H54 (cell line): ENCODE data around the gene DCDC2C.
"Not testable (repeated sequence)": the region's sequence is repeated elsewhere in the genome, so short reads cannot be mapped to it uniquely, and the experiment has no call there.

Experiments
- DNase-seq: peaks from one replicate; pipeline ENCODE4 v3.0.0; 2011; ENCODE audit warnings: low spot score, mixed read lengths; ENCODE audit not compliant: insufficient read length
- FAIRE-seq: peaks from 3 replicates; lab custom pipeline; 2011; peaks lifted over from hg19 to GRCh38; lab: Jason Lieb, UNC
- POLR2A ChIP-seq: IDR thresholded peaks from 2 replicates; pipeline ENCODE4 v1.6.1; 2011; ENCODE audit warnings: low read depth, mild to moderate bottlenecking, low read length

Gene DCDC2C, protein sequence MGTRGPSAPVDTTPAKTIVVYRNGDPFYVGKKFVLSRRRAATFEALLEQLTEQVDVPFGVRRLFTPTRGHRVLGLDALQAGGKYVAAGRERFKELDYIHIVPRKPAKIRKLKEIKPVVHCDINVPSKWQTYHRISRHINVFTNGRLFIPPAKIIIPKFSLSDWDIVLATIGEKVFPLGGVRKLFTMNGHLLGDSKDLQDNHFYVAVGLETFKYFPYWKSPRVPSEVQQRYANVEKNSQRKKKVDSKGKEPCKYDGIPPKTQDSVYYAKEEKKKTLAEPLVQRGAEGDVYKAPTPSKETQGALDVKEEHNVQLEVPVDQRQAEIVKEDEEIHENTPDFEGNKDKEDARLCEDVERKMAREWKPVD

DNA sequence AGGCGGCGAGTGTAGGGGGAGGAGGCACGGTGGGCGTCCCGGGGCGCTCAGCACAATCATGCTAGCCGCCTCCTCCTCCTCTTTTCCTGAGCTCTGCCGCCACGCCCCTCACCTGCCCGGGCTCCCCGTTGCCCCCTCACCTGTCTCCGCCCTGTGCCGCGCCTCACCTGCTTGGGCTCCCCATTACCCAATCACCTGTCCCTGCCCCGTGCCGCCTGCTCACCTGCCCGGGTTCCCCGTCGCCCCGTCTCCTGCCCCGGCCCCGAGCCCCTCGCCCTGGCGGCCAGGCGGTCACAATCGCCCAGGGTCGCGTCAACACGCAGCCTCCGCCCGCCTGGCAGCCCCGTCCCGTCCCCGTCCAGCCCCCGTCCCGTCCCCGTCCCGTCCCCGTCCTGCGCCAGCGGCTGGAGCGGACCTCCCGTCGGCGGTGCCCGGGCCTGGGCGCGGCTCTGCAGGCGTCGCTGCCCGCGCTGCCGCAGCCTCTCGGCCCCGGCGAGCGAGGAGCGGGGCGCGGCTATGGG is at the start of gene DCDC2C:
TSS of gene DCDC2C (plus strand) at position 340 of the 521 bp plus-strand sequence. CDS start at position 517, 177 bp downstream.
- no peak for TF ChIP-seq POLR2A
- DNase-seq: no peak
- no peak for FAIRE-seq

GRCh38 chr2:3654011-3654410 is 49.4 kb upstream of the DCDC2C start:
- no peak for TF ChIP-seq POLR2A
- DNase-seq (no peak), FAIRE-seq (no peak)

DNA sequence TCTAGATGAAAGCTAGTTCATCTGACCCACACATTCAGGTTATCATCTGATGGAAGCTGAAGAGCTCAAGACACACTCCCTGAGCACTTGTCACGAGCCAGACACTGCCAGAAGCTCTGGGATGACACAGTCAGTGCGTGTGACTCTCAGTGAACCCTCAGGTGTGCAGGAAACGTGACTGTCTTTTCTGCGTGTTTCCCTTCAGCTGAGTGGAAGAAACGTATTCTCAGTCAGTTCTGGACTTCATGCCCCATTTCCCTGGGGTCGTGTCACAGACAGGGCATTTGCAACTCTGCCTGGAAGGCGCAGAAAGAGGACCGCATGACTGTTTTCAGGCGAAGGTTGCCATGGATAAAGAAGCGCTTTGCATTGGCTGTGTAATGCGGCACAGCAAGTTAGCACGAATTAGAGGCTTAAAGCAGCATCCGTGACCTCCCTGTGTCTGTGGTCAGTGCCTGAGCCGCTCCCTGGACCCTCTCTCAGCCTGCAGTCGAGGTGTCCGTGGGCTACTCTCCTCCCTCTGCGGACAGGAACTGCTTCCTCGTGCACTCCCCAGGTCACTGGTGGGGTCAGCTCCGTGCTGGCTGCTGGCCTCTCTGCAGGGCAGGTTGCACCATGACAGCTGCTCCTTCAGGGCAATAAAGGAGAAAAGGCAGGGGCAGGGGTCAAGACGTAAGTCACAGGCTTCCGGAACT is 48.7 kb upstream of the DCDC2C start:
- no peak for FAIRE-seq
- TF ChIP-seq POLR2A: no peak
- DNase-seq: no peak

GRCh38 chr2:3655871-3656761 is 47.3 kb upstream of the DCDC2C start:
- TF ChIP-seq POLR2A: no peak
- DNase-seq (no peak), FAIRE-seq (no peak)

GRCh38 chr2:3656762-3657721 is 46.3 kb upstream of the DCDC2C start:
- DNase-seq (no peak), FAIRE-seq (no peak)
- no peak for TF ChIP-seq POLR2A

- FAIRE-seq (no peak), DNase-seq (no peak)
- TF ChIP-seq POLR2A: no peak
These were observed 45.5 kb upstream of the DCDC2C start, which contains the start of gene ALLC for GRCh38 chr2:3657881-3658280. TSS of gene ALLC (plus strand) at chr2:3658200. CDS start at chr2:3671158, 12,958 bp downstream.

DNA sequence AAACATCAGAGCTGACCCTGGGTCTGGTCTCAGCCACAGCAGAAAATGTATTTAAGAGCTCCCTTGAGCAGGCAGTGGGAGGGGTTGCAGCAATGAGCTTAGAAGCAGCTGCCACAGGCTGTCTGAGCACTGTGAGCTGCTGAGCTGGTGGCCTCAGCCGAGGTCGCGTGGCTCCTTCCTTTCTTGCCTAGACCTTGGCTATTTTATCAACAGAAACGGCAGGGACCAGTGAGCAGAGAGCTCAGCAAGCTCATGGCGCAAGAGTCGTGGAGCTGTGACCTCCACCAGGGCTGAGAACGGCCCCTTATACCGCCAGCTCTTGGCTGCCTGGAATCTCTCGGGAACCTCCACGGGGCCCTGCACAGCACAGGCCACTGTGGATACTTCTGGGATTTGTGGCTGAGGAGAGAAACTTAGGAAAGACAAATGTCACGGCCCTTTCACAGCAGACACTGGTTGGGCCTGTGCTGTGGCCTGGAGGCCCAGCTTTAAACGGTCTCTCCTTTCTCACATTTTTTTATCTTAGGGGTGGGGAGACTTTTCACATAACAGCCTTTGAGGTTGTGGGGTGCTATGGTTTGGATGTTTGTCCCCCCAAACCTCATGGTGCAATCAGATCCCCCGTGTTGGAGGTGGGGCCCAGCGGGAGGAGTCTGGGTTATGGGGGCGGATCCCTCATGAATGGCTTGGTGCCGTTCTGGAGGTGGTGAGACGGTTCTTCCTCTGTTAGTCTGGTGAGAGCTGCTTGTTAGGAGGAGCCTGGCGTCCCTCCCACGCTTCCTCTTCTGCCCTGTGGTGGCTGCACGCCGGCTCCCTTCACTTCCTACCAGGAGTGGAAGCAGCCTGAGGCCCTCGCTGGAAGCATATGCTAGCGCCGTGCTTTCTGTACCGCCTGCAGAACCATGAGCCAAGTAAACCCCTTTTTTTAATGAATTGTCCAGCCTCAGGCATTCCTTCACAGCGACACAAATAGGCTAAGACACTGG is 43.6 kb upstream of the DCDC2C start:
- no peak for TF ChIP-seq POLR2A
- FAIRE-seq (no peak), DNase-seq (no peak)

- not testable (repeated sequence) for DNase-seq, FAIRE-seq
These were observed 42.7 kb upstream of the DCDC2C start for GRCh38 chr2:3660640-3661039.

DNA sequence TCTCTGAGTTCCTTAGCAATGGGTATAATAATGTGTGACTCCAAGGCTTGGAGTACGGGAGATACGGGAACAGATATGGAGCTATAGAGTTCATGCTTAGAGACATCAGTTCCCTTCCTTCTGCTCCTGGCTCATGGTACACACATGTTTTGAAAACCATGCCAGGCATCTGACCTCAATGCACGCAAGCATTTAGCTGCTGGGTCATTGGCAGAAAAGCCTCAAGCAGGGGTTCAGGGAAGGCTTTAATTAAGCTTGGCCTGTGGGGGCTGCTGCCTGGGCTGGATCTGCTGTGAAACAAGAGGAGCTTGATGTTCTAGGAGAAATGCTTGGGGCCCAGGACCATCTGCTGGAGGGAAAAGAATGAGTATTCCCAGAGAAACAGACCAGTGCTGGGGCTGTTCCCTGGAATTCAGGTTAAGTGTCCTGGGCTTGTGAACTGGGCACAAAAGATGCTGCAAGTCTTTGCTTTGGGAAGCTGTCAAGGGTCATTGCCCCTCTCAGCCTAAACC is 42.2 kb upstream of the DCDC2C start:
- FAIRE-seq: no peak
- no peak for TF ChIP-seq POLR2A
- DNase-seq: no peak

GRCh38 chr2:3662239-3662638 is 41.1 kb upstream of the DCDC2C start:
- no peak for FAIRE-seq
- DNase-seq: no peak
- TF ChIP-seq POLR2A: no peak

DNA sequence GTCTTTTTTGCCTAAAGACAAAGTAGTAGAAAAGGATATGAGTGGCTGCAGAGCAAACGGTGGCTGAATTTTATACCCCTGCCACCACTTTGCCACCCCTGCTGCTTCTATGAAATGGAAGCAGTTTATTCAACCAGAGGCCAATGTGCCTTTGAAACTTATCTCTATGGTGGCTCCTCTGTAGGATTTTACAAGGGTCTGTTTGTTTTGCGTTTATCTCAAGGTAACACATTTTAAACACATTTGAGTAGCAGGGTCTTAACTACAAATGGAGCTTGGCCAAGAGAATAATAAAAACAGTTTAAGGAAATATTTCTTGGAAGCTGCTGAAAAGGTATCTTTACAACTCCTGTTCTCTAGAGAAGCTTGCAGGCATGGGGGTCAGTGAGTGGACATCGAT is 39.3 kb upstream of the DCDC2C start:
- FAIRE-seq (no peak), DNase-seq (no peak)
- TF ChIP-seq POLR2A: no peak

- TF ChIP-seq POLR2A: no peak
- DNase-seq (no peak), FAIRE-seq (no peak)
These were observed 38.5 kb upstream of the DCDC2C start for GRCh38 chr2:3664925-3665324.
